G401 (cell line): Measurements from ENCODE around the gene LRRFIP1. TPM values are rescaled to one million over a fixed set of nuclear protein-coding genes. Genes with fewer than 3 reads are reported as not detected.

Source experiments
- DNase-seq: peaks from one replicate; pipeline ENCODE4 v3.0.0-alpha.2; 2015; ENCODE audit warnings: low spot score
- in situ Hi-C: cut with HindIII; loops from 2 replicates; pipeline ENCODE4 v1.10.0; 2016; ENCODE audit warnings: low sequenced_read_pairs, mixed read lengths
- total RNA-seq: library from RNA; depleted of rRNA; stranded (reverse); fragments of >200 nt; shearing (Covaris generic); gene quantifications from 2 replicates; pipeline ENCODE4 v1.2.3, GENCODE V29; 2014; rRNA removed

The LRRFIP1 gene
- total RNA-seq, 1 experiment from 2014 or later, result 24.6 TPM

DNA sequence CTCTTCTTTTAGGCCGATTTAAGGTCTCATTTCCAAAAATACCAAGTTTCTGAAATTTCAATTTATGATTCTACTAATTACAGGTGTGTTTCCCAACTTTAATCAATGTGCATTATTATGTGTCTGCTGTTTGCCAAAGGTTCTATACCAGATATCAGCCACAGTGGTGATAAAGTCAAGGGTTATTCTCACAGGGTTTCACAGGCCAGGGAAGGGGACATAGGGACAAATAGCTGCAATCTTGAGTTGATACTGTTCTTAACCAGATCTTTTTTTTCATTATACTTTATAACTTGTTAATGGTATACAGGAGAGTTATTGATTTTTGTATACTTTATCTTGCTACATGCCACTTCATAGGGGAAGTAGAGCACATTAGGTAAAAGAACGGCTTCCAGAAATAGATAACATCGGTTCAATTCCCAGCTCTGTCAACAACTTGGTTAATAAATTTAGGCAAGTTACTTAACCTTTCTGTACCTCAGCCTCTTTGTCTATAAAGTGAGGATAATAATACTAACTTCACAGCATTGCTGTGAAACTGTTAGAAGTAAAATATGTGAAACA lies 200.1 kb downstream of the LRRFIP1 start:
- no peak for DNase-seq
- in situ Hi-C loops, result no loop called here

Other genes with a start within 250 kb of the LRRFIP1 start
- 0.17 and 0.25 TPM in 2 replicates for gene COL6A3, start 213.4 kb upstream of the LRRFIP1 start, total RNA-seq
- gene MLPH, start 140.3 kb upstream of the LRRFIP1 start, total RNA-seq, result 0.55 and 1.6 TPM in 2 replicates
- not detected in 2 replicates for gene PRLH, start 61.0 kb upstream of the LRRFIP1 start, total RNA-seq
- not detected in 2 replicates for gene RAB17, start 36.9 kb upstream of the LRRFIP1 start, total RNA-seq
- gene RBM44, start 171.2 kb downstream of the LRRFIP1 start, total RNA-seq, result 0.10 and 0.25 TPM in 2 replicates
- gene RAMP1, start 232.0 kb downstream of the LRRFIP1 start, total RNA-seq, result not detected in 2 replicates